HG02852 (cell line): ENCODE data around the gene FKBP1C.

Experiments
- ATAC-seq: cut with Tn5 transposase; IDR thresholded peaks from one replicate; pipeline ENCODE4 v1.9.1; 2021; ENCODE audit warnings: mild to moderate bottlenecking, moderate library complexity; ENCODE audit not compliant: unreplicated experiment

Gene FKBP1C

GRCh38 chr6:63259153-63259552 lies 47.9 kb downstream of the FKBP1C start:
- no peak for ATAC-seq

GRCh38 chr6:63261820-63262219 lies 50.6 kb downstream of the FKBP1C start:
- ATAC-seq = peak; percentile 93
